ENCODE data around the gene PDCD4. TPM values are rescaled to one million over a fixed set of nuclear protein-coding genes. Genes with fewer than 3 reads are reported as not detected.
"Not testable (repeated sequence)": the region's sequence is repeated elsewhere in the genome, so short reads cannot be mapped to it uniquely, and the experiment has no call there.

Gene PDCD4
- total RNA-seq, 6 donors from 2014 or later, result 38.0 to 129 (median 57.1) TPM

DNA sequence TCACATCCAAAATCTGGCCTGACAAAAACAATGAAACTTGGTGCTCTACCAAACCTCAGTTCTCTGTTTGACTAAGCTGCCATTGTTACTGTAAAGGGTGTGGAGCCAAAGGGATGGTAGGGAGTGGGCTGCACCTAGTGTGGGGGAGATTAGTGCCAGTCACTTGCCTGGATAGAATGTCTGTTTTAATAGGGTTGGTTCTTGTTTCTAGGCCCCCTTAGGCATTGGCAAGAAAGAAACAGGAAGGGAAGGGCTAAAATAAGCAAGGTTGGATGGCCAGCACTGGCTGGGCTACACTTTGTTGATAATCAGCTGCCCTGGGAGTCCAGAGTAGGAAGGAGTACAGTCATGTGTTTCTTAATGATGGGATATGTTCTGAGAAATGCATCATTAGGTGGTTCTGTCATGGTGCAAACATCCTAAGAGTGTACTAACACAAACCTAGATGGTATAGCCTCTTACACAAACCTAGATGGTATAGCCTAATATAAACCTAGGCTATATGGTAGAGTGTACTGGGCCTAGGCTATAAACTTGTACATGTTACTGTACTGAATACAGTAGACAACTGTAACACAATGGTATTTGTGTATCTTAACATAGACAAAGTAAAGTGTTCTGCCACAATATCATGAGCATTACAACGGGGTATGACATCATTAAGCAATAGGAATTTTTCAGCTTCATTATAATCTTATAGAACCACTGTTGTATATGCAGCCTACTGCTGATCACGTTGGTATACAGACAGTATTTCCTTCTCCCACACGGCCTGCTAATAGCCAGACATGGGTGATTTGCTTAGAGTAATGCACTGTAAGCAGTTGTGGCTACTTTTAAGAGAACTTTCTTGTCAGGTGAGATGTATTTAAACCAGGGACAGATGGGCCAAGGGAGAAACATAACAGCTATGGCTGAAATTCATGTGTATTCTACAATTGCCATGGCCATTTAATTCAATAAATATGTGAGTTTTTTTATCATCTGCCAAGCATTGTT, 31.9 kb downstream of the PDCD4 start:
- WGBS, 2 donors, result 85 to 93% methylated on average over 3 of the region's 3 CpGs
- H3K27ac ChIP-seq, result no peak overlapping the region
- DNase-seq (no peak), ATAC-seq (ENCODE audit: low FRiP score in 2 of 2) (no peak)
- no peak for TF ChIP-seq POLR2AphosphoS5 (IDR thresholded peaks at IDR 0.05)
- no peaks in the 10 kb centered on the region for H3K27me3 ChIP-seq
- H3K4me1 ChIP-seq, result peaks cover 0 to 6% (median 0%) of the 10 kb centered on the region in 4 donors
- no peaks in the 10 kb centered on the region for H3K9me3 ChIP-seq
- no peak overlapping the region for H3K4me3 ChIP-seq
- peaks cover 0 to 23% (median 11%) of the 10 kb centered on the region in 4 donors for H3K36me3 ChIP-seq

DNA sequence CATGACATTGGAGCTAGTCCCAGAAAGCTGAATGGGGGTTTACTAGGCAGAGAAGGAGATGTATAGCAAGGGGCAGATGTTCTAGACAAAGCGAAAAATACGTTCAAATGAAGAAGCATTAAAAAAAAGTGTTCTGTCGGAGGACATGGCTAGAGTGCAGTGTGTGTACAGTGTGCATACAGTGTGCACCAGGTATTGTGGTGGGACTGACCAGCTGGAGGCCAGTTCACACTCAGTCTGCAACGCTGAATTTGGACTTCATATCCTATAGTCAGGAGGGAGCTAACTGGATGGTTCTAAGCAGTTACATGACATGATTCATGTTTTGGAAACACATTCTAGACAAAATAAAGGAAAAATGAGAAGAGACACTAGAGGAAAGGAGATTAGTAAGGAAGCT, 38.4 kb downstream of the PDCD4 start:
- Histone ChIP-seq H3K27me3 (no peaks in the 10 kb centered on the region), H3K36me3 (no peaks in the 10 kb centered on the region), H3K4me3 (no peak overlapping the region), H3K4me1 (no peaks in the 10 kb centered on the region), H3K27ac (no peak overlapping the region), H3K9me3 (no peaks in the 10 kb centered on the region)
- DNase-seq, result no peak
- ATAC-seq (ENCODE audit: low FRiP score in 2 of 2), result no peak
- 80 to 84% methylated on average over 4 of the region's 4 CpGs for WGBS, 2 donors
- TF ChIP-seq POLR2AphosphoS5 (IDR thresholded peaks at IDR 0.05) (no peak), EP300 (IDR thresholded peaks at IDR 0.05) (no peak), POLR2A (IDR thresholded peaks at IDR 0.05) (no peak)
- TF ChIP-seq, protein P1, sequence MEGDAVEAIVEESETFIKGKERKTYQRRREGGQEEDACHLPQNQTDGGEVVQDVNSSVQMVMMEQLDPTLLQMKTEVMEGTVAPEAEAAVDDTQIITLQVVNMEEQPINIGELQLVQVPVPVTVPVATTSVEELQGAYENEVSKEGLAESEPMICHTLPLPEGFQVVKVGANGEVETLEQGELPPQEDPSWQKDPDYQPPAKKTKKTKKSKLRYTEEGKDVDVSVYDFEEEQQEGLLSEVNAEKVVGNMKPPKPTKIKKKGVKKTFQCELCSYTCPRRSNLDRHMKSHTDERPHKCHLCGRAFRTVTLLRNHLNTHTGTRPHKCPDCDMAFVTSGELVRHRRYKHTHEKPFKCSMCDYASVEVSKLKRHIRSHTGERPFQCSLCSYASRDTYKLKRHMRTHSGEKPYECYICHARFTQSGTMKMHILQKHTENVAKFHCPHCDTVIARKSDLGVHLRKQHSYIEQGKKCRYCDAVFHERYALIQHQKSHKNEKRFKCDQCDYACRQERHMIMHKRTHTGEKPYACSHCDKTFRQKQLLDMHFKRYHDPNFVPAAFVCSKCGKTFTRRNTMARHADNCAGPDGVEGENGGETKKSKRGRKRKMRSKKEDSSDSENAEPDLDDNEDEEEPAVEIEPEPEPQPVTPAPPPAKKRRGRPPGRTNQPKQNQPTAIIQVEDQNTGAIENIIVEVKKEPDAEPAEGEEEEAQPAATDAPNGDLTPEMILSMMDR (IDR thresholded peaks at IDR 0.05), result no peak

DNA sequence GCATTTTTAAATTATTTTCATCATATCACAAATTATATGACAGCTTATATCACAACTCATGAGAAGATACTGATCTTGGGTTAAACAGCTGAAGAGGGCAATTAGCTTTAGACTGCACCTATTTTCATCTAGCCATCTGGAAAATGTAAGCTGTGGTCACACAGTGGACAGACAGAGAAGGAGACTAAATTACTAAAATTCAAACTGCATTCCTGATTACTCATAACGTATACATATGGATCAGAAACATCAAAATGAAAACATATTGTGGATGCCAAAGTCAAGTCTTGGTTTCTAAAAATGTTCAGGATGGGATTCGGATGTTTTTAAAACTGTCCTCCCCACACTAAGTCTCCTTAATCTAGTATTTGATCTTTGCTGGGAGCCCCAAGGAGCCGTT, 40.6 kb downstream of the PDCD4 start:
- no peak overlapping the region for H3K27ac ChIP-seq
- H3K9me3 ChIP-seq, result no peaks in the 10 kb centered on the region
- no peaks in the 10 kb centered on the region for H3K27me3 ChIP-seq
- H3K4me1 ChIP-seq, result peaks cover 0 to 2% (median under 1%) of the 10 kb centered on the region in 4 donors
- TF ChIP-seq POLR2A (IDR thresholded peaks at IDR 0.05) (no peak), EP300 (IDR thresholded peaks at IDR 0.05) (no peak), POLR2AphosphoS5 (IDR thresholded peaks at IDR 0.05) (no peak)
- TF ChIP-seq, protein P1 (IDR thresholded peaks at IDR 0.05), result no peak
- no peak overlapping the region for H3K4me3 ChIP-seq
- 78 to 85% methylated on average over 3 of the region's 3 CpGs for WGBS, 2 donors
- DNase-seq, result no peak
- H3K36me3 ChIP-seq, result no peaks in the 10 kb centered on the region
- ATAC-seq (ENCODE audit: low FRiP score in 2 of 2), result no peak

DNA sequence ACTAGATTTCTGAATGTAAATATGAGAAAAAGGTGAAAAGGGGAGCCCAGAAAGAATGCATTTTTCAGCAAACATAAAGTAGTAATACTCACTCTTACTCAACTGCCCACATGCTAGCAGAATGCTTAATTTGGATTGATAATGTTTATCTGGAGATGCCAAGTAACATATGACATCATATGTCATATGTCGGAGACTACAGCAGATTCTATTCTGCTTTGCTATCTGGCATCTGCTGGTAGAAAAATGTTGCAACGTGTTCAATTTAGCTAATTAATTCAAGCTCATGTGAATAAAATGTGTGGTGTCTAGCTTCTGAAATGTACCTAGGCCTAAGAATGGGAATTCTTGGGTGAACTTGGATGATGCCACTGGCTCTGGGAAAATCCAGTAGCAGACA, 42.7 kb downstream of the PDCD4 start:
- Histone ChIP-seq H3K27me3 (no peaks in the 10 kb centered on the region), H3K4me3 (no peak overlapping the region), H3K27ac (no peak overlapping the region), H3K4me1 (peaks cover 0 to 9% (median 8%) of the 10 kb centered on the region in 4 donors), H3K36me3 (no peaks in the 10 kb centered on the region), H3K9me3 (no peaks in the 10 kb centered on the region)
- DNase-seq (no peak), ATAC-seq (ENCODE audit: low FRiP score in 2 of 2) (no peak)
- WGBS, 2 donors, result 84 to 95% methylated on average over 2 of the region's 2 CpGs
- TF ChIP-seq EP300 (IDR thresholded peaks at IDR 0.05), result no peak
- TF ChIP-seq POLR2A (IDR thresholded peaks at IDR 0.05), result no peak
- no peak for TF ChIP-seq POLR2AphosphoS5 (IDR thresholded peaks at IDR 0.05)
- TF ChIP-seq, protein P1 (IDR thresholded peaks at IDR 0.05), result no peak

DNA sequence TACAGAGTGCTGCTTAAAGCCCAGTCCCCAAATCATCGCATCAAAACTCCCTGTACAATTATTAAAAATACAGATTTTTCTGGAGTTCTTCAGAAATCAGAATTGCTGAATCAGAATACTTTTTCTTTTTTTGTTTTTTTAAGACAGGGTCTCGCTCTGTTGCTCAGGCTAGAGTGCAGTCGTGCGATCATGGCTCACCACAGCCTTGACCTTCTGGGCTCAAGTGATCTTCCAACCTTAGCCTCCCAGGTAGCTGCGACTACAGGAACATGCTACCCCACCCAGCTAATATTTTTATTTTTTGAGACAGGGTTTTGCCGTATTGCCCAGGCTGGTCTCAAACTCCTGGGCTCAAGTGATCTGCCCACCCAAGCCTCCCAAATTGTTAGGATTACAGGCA, 43.3 kb downstream of the PDCD4 start:
- DNase-seq (no peak), ATAC-seq (ENCODE audit: low FRiP score in 2 of 2) (no peak)
- Histone ChIP-seq H3K36me3 (no peaks in the 10 kb centered on the region), H3K4me3 (no peak overlapping the region), H3K27me3 (no peaks in the 10 kb centered on the region), H3K4me1 (peaks cover 0 to 9% (median 8%) of the 10 kb centered on the region in 4 donors), H3K27ac (no peak overlapping the region), H3K9me3 (no peaks in the 10 kb centered on the region)
- WGBS, 2 donors, result 95 to 98% methylated on average over 6 of the region's 6 CpGs
- TF ChIP-seq, protein P1 (IDR thresholded peaks at IDR 0.05), result no peak
- TF ChIP-seq POLR2A (IDR thresholded peaks at IDR 0.05) (no peak), POLR2AphosphoS5 (IDR thresholded peaks at IDR 0.05) (no peak), EP300 (IDR thresholded peaks at IDR 0.05) (no peak)

DNA sequence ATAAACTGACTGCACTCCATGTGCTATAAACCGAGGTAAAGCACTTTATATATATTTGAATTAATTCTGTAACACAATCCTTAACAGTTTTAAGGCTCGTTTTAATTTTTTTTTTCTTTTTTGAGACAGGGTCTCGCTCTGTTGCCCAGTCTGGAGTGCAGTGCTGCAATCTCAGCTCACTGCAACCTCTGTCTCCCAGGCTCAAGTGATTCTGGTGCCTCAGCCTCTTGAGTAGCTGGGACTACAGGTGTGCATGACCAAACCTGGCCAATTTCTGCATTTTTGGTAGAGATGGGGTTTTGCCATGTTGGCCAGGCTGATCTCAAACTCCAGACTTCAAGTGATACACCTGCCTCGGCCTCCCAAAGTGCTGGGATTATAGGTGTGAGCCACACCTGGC, 43.9 kb downstream of the PDCD4 start:
- not testable (repeated sequence) for ATAC-seq (ENCODE audit: low FRiP score in 2 of 2)

More for the DNA sequence above, 43.9 kb downstream of the PDCD4 start:
- peaks cover 0 to 13% (median 9%) of the 10 kb centered on the region in 4 donors for H3K4me1 ChIP-seq
- H3K36me3 ChIP-seq, H3K9me3 ChIP-seq, H3K27me3 ChIP-seq, DNase-seq, H3K27ac ChIP-seq, H3K4me3 ChIP-seq: not testable (repeated sequence)
- 95 to 97% methylated on average over 4 of the region's 4 CpGs for WGBS, 2 donors

Data from upper lobe of left lung (tissue), 6 donors.